GM23248 (cell line): ENCODE measurements around the gene SLC35G3. TPM values are rescaled to one million over a fixed set of nuclear protein-coding genes. Genes with fewer than 3 reads are reported as not detected.
"Not testable (repeated sequence)": the region's sequence is repeated elsewhere in the genome, so short reads cannot be mapped to it uniquely, and the experiment has no call there.

Experiments used
- DNase-seq: peaks from one replicate; pipeline ENCODE4 v3.0.0-alpha.2; 2015
- H2AFZ ChIP-seq: fragments of 200-600 bp; sonication (generic); 2 replicates; pipeline ENCODE4 v1.6.1; 2016; ENCODE audit warnings: antibody characterized with exemption
- H3F3A ChIP-seq: fragments of 200-600 bp; sonication (generic); 2 replicates; pipeline ENCODE4 v1.6.1; 2016; ENCODE audit warnings: mild to moderate bottlenecking, antibody characterized with exemption, mixed run types; ENCODE audit not compliant: insufficient read depth
- H3K27ac ChIP-seq: fragments of 200-600 bp; sonication (generic); 2 replicates; pipeline ENCODE4 v1.5.1; 2016; ENCODE audit warnings: mild to moderate bottlenecking
- H3K27me3 ChIP-seq: fragments of 200-600 bp; sonication (generic); replicated peaks from 2 replicates; pipeline ENCODE4 v1.6.1; 2016; ENCODE audit warnings: mild to moderate bottlenecking; ENCODE audit not compliant: insufficient read depth
- H3K36me3 ChIP-seq: fragments of 200-600 bp; sonication (generic); 2 replicates; pipeline ENCODE4 v1.6.1; 2016; ENCODE audit warnings: low read depth, mild to moderate bottlenecking
- H3K4me1 ChIP-seq: fragments of 200-600 bp; sonication (generic); 2 replicates; pipeline ENCODE4 v1.6.1; 2016; ENCODE audit warnings: mild to moderate bottlenecking; ENCODE audit not compliant: insufficient read depth
- H3K4me2 ChIP-seq: fragments of 200-600 bp; sonication (generic); one replicate; pipeline ENCODE4 v1.6.1; 2016; ENCODE audit warnings: mild to moderate bottlenecking; ENCODE audit not compliant: unreplicated experiment
- H3K4me3 ChIP-seq: fragments of 200-600 bp; sonication (generic); 2 replicates; pipeline ENCODE4 v1.5.1; 2016; ENCODE audit warnings: mild to moderate bottlenecking
- H3K79me2 ChIP-seq: fragments of 200-600 bp; sonication (generic); 2 replicates; pipeline ENCODE4 v1.6.1; 2016; ENCODE audit warnings: mild to moderate bottlenecking; ENCODE audit not compliant: insufficient read depth
- H3K9ac ChIP-seq: fragments of 200-600 bp; sonication (generic); 2 replicates; pipeline ENCODE4 v1.6.1; 2016; ENCODE audit warnings: mild to moderate bottlenecking
- H3K9me2 ChIP-seq: fragments of 200-600 bp; sonication (generic); 2 replicates; pipeline ENCODE4 v1.6.1; 2016; ENCODE audit warnings: mixed run types, mild to moderate bottlenecking, moderate library complexity; ENCODE audit not compliant: insufficient read depth
- H3K9me3 ChIP-seq: fragments of 200-600 bp; sonication (generic); one replicate; pipeline ENCODE4 v1.6.1; 2017; ENCODE audit warnings: low read depth
- H4K20me1 ChIP-seq: fragments of 200-600 bp; sonication (generic); 2 replicates; pipeline ENCODE4 v1.6.0; 2016; ENCODE audit not compliant: insufficient read depth
- EZH2 ChIP-seq: fragments of 200-600 bp; sonication (generic); IDR thresholded peaks from 2 replicates; pipeline ENCODE4 v1.6.1; 2018; ENCODE audit warnings: antibody characterized with exemption, mild to moderate bottlenecking; ENCODE audit not compliant: insufficient read depth, poor library complexity, severe bottlenecking
- EZH2phosphoT487 ChIP-seq: fragments of 200-600 bp; sonication (generic); IDR thresholded peaks from 2 replicates; pipeline ENCODE4 v1.6.1; 2018; ENCODE audit warnings: antibody characterized with exemption, moderate library complexity, mild to moderate bottlenecking, low read depth; ENCODE audit not compliant: insufficient read depth
- WGBS, 2 experiments: methylation state at CpG; one replicate each; pipeline ENCODE4 v1.1.6; 2015 to 2017; ENCODE audit warnings: low lambda C conversion rate in 2 of 2, low coverage in 1 of 2; ENCODE audit errors: missing lambda C conversion rate in 2 of 2; 5-methylcytosine and 5-hydroxymethylcytosine counted together
- in situ Hi-C: fragments of 300-500 bp; cut with MboI; formaldehyde crosslinking; loops from 2 replicates; pipeline ENCODE4 v1.15.0; 2020
- polyA plus RNA-seq: library from polyadenylated mRNA; unstranded; fragments of >200 nt; fragmentation: Nextera tagmentation; extraction: Ambion mirVana; gene quantifications from 2 replicates; pipeline ENCODE4 v1.2.1, GENCODE V29; 2016
- total RNA-seq: library from RNA; depleted of rRNA; stranded (reverse); fragments of >200 nt; shearing (Covaris generic); gene quantifications from 2 replicates; pipeline ENCODE4 v1.2.3, GENCODE V29; 2014

The SLC35G3 gene
- total and polyA plus RNA-seq, 2 experiments from 2014 or later, result not detected

DNA sequence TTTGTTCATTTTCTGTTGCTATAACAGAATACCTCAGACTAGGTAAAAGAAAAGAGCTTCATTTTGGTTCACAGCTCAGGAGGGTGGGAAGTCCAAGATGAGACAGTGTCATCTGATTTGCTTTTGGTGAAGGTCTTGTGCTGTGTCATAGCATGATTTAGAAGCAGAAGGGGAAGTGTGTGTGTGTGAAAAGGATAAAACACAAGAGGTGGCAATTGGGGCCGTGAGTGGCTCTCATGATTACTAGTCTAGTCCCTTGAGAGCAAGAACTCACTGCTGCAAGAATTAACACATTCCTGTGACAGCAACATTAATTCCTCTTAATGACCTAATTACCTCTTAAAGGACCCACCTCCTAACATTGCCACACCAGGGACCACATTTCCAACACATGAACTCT, 8.3 kb downstream of the SLC35G3 start:
- H3K9me3 ChIP-seq, result no peaks in the 10 kb centered on the region
- DNase-seq, result no peak
- no peaks in the 10 kb centered on the region for H4K20me1 ChIP-seq
- no peaks in the 10 kb centered on the region for H3F3A ChIP-seq
- no peaks in the 10 kb centered on the region; the same call in 1 of the 2 replicates for H3K27me3 ChIP-seq
- in situ Hi-C loops, result no loop called here
- H3K79me2 ChIP-seq, result no peaks in the 10 kb centered on the region
- H2AFZ ChIP-seq, result no peak overlapping the region
- no peak overlapping the region for H3K9ac ChIP-seq
- no peaks in the 10 kb centered on the region for H3K9me2 ChIP-seq
- H3K4me2 ChIP-seq, result no peak overlapping the region
- no peak overlapping the region for H3K4me3 ChIP-seq
- no peaks in the 10 kb centered on the region for H3K4me1 ChIP-seq
- TF ChIP-seq EZH2 (no peak), EZH2phosphoT487 (no peak)
- no peaks in the 10 kb centered on the region for H3K36me3 ChIP-seq
- H3K27ac ChIP-seq, result no peak overlapping the region
- WGBS, 2 experiments, result 0 to 6% methylated on average over 1 of the region's 1 CpG

DNA sequence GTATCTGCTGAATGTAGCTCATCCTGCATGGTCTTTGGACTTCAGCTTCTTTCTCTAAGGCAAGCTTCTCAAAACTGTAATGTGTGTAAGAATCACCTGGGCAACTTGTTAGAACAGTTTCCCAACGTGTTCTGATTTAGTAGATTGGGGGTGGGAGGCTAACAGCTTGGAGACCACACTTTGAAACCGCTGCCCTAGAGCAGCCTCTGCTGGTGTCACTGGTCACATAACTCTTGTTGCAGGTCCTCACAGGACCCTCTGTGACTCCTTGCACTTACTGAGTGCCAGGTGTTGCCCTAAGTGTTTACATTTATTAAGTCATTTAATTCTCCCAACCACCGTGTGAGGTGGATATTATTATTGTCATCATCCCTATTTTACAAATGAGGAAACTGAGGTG, 9.9 kb downstream of the SLC35G3 start:
- no peaks in the 10 kb centered on the region for H3K4me1 ChIP-seq
- H2AFZ ChIP-seq, result no peak overlapping the region
- H3K79me2 ChIP-seq, result no peaks in the 10 kb centered on the region
- no peaks in the 10 kb centered on the region for H3K9me3 ChIP-seq
- DNase-seq, result no peak
- H3K36me3 ChIP-seq, result no peaks in the 10 kb centered on the region
- no peak overlapping the region for H3K4me2 ChIP-seq
- H3K4me3 ChIP-seq, result no peak overlapping the region
- in situ Hi-C loops, result no loop called here
- no peaks in the 10 kb centered on the region for H3K9me2 ChIP-seq
- no peaks in the 10 kb centered on the region; the same call in 1 of the 2 replicates for H3K27me3 ChIP-seq
- TF ChIP-seq EZH2, result no peak
- TF ChIP-seq EZH2phosphoT487, result no peak
- 36 to 40% methylated on average over 3 of the region's 3 CpGs for WGBS, 2 experiments
- no peaks in the 10 kb centered on the region for H4K20me1 ChIP-seq
- H3K9ac ChIP-seq, result no peak overlapping the region
- no peak overlapping the region for H3K27ac ChIP-seq
- no peaks in the 10 kb centered on the region for H3F3A ChIP-seq

DNA sequence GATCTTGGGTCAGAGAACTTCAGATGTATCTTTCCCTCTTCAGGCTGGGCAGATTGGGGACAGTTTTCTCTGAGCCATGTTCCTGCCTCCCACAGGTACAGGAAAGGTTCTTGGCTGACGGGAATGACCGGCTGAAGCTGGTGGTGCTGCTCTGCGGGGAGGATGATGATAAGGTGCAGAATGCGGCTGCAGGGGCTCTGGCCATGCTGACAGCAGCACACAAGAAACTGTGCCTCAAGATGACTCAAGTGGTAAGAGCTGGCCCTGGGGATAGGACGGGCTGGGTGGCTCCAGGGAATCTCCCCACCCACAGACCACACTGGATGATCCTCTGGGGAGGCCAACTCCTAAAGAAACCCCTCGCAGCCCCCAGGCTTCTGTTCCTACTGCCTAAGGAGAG, 10.9 kb downstream of the SLC35G3 start:
- no peaks in the 10 kb centered on the region; the same call in 1 of the 2 replicates for H3K27me3 ChIP-seq
- no peaks in the 10 kb centered on the region for H3K36me3 ChIP-seq
- H4K20me1 ChIP-seq, result no peaks in the 10 kb centered on the region
- H3K4me2 ChIP-seq, result no peak overlapping the region
- in situ Hi-C loops, result no loop called here
- no peak overlapping the region for H2AFZ ChIP-seq
- H3K9me2 ChIP-seq, result no peaks in the 10 kb centered on the region
- no peaks in the 10 kb centered on the region for H3K4me1 ChIP-seq
- H3K9ac ChIP-seq, result no peak overlapping the region
- 22 to 33% methylated on average over 4 to 6 of the region's 6 CpGs for WGBS, 2 experiments
- no peak overlapping the region for H3K4me3 ChIP-seq
- no peaks in the 10 kb centered on the region for H3K9me3 ChIP-seq
- DNase-seq, result no peak
- TF ChIP-seq EZH2 (no peak), EZH2phosphoT487 (no peak)
- no peaks in the 10 kb centered on the region for H3F3A ChIP-seq
- no peak overlapping the region for H3K27ac ChIP-seq
- H3K79me2 ChIP-seq, result no peaks in the 10 kb centered on the region

DNA sequence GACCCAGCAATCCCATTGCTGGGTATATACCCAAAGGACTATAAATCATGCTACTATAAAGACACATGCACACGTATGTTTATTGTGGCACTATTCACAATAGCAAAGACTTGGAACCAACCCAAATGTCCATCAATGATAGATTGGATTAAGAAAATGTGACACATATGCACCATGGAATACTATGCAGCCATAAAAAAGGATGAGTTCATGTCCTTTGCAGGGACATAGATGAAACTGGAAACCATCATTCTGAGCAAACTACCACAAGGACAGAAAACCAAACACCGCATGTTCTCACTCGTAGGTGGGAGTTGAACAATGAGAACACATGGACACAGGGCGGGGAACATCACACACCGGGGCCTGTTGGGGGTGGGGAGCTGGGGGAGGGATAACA, 14.8 kb downstream of the SLC35G3 start:
- H3K9me3 ChIP-seq, H3K27ac ChIP-seq, H3K27me3 ChIP-seq, in situ Hi-C loops, H3K79me2 ChIP-seq, H2AFZ ChIP-seq, H3K9me2 ChIP-seq, H3K4me3 ChIP-seq, H3K4me1 ChIP-seq, DNase-seq, H3K4me2 ChIP-seq, H4K20me1 ChIP-seq, H3F3A ChIP-seq, H3K36me3 ChIP-seq, H3K9ac ChIP-seq: not testable (repeated sequence)
- 66 to 84% methylated on average over 5 of the region's 5 CpGs for WGBS, 2 experiments

DNA sequence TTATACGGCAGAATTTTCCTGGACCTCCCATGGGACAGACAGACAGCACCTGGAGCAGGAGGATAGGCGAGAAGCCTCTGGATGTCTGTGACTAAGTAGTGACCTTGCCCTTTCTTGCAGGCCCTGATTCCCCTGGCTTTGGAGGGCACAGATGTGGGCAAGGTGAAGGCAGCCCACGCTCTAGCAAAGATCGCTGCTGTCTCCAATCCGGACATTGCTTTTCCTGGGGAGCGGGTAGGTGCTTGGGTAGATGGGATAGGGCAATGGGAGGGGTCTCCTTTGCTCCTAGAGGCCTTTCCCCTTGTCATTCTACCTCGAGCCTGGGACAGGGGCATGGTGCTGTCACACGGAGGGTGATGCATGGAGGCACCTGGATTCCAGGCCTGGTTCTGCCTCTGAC, 17.3 kb downstream of the SLC35G3 start:
- Histone ChIP-seq H3K4me1 (peaks cover 4% of the 10 kb centered on the region; the same call in 1 of the 2 replicates), H3K27ac (no peak overlapping the region), H3F3A (no peaks in the 10 kb centered on the region), H3K4me3 (no peak overlapping the region), H3K9ac (no peak overlapping the region), H2AFZ (no peak overlapping the region), H4K20me1 (no peaks in the 10 kb centered on the region), H3K9me2 (no peaks in the 10 kb centered on the region), H3K4me2 (no peak overlapping the region), H3K9me3 (no peaks in the 10 kb centered on the region), H3K79me2 (no peaks in the 10 kb centered on the region), H3K27me3 (no peaks in the 10 kb centered on the region), H3K36me3 (no peaks in the 10 kb centered on the region)
- WGBS, 2 experiments, result 63 to 65% methylated on average over 8 of the region's 8 CpGs
- no peak for TF ChIP-seq EZH2phosphoT487
- in situ Hi-C loops, result no loop called here
- no peak for DNase-seq
